ENCODE measurements around the gene DUSP1. TPM values are rescaled to one million over a fixed set of nuclear protein-coding genes. Genes with fewer than 3 reads are reported as not detected.
A peak's percentile ranks its signal among the peaks of the same experiment; 100 is the strongest.

The DUSP1 gene
- total RNA-seq, 3 donors from 2014 or later: 752 to 1,562 (median 1,015) TPM

GRCh38 chr5:172802112-172802511 is 31.1 kb upstream of the DUSP1 start:
- H3K4me1 ChIP-seq: no peaks in the 10 kb centered on the region
- TF ChIP-seq CTCF (IDR thresholded peaks at IDR 0.05) (no peak), POLR2AphosphoS5 (IDR thresholded peaks at IDR 0.05) (no peak), POLR2A (IDR thresholded peaks at IDR 0.05) (no peak)
- H3K27ac ChIP-seq: no peak overlapping the region
- no peaks in the 10 kb centered on the region for H3K9me3 ChIP-seq
- DNase-seq (ENCODE audit: low spot score in 2 of 2): no peak
- no peak overlapping the region for H3K4me3 ChIP-seq
- H3K27me3 ChIP-seq: no peaks in the 10 kb centered on the region
- intact Hi-C loops (cut with DNase I; ENCODE audit: low total_unique reads): loop anchor here (5.0 kb wide), 1 partner anchor 320 kb away; no protein-coding TSS in a partner anchor
- no peaks in the 10 kb centered on the region for H3K36me3 ChIP-seq

- intact Hi-C loops (cut with DNase I; ENCODE audit: low total_unique reads): loop anchor here (5.0 kb wide), 1 partner anchor 319 kb away; no protein-coding TSS in a partner anchor
- Histone ChIP-seq H3K4me3 (no peak overlapping the region), H3K9me3 (no peaks in the 10 kb centered on the region), H3K4me1 (no peaks in the 10 kb centered on the region), H3K36me3 (no peaks in the 10 kb centered on the region), H3K27me3 (no peaks in the 10 kb centered on the region), H3K27ac (peak overlapping the region in 1 of 2 donors; percentile 43)
- TF ChIP-seq POLR2A (IDR thresholded peaks at IDR 0.05) (no peak), POLR2AphosphoS5 (IDR thresholded peaks at IDR 0.05) (peak in 1 of 3 donors; percentile 49)
- no peak for DNase-seq (ENCODE audit: low spot score in 2 of 2)
These were observed 30.2 kb upstream of the DUSP1 start for GRCh38 chr5:172801179-172801671.

DNA sequence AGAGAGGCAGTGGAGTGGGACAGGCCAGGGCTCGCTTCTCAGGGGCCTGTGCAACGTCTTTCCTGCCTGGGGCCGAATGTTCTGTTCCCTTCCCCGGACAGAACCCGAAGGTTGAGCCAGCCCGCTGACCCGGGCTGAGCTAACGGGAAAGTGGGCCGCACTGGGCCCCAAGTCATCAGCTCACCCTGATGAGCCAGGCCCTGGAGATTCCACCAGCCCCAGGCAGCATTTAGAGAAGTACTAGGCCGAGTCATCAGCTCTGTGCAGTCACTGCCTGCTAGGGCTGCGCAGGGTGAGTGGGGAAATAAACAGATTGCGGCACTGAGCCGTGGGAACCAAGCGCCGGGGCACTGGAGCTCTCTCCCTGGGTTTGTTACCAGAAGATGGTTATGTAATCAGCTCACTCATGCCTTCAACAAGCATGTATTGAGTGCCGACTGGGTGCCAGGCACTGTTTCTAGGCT is 29.1 kb upstream of the DUSP1 start:
- intact Hi-C loops (cut with DNase I; ENCODE audit: low total_unique reads): loop anchor here (5.0 kb wide), 1 partner anchor 318 kb away; no protein-coding TSS in a partner anchor
- DNase-seq (ENCODE audit: low spot score in 2 of 2): no peak
- H3K27ac ChIP-seq: peak overlapping the region in 1 of 2 donors; percentile 60
- no peak overlapping the region for H3K4me3 ChIP-seq
- H3K9me3 ChIP-seq: no peaks in the 10 kb centered on the region
- TF ChIP-seq POLR2AphosphoS5 (IDR thresholded peaks at IDR 0.05) (no peak), CTCF (IDR thresholded peaks at IDR 0.05) (no peak), POLR2A (IDR thresholded peaks at IDR 0.05) (no peak)
- H3K36me3 ChIP-seq: no peaks in the 10 kb centered on the region
- H3K4me1 ChIP-seq: no peaks in the 10 kb centered on the region
- no peaks in the 10 kb centered on the region for H3K27me3 ChIP-seq

- no peaks in the 10 kb centered on the region for H3K36me3 ChIP-seq
- H3K9me3 ChIP-seq: no peaks in the 10 kb centered on the region
- no peaks in the 10 kb centered on the region for H3K4me1 ChIP-seq
- DNase-seq (ENCODE audit: low spot score in 2 of 2): no peak
- H3K4me3 ChIP-seq: no peak overlapping the region
- H3K27ac ChIP-seq: peak overlapping the region in 1 of 2 donors; percentile 60
- intact Hi-C loops (cut with DNase I; ENCODE audit: low total_unique reads): no loop called here
- no peak for TF ChIP-seq POLR2AphosphoS5 (IDR thresholded peaks at IDR 0.05)
- H3K27me3 ChIP-seq: no peaks in the 10 kb centered on the region
These were observed 28.4 kb upstream of the DUSP1 start for GRCh38 chr5:172799416-172799815.

DNA sequence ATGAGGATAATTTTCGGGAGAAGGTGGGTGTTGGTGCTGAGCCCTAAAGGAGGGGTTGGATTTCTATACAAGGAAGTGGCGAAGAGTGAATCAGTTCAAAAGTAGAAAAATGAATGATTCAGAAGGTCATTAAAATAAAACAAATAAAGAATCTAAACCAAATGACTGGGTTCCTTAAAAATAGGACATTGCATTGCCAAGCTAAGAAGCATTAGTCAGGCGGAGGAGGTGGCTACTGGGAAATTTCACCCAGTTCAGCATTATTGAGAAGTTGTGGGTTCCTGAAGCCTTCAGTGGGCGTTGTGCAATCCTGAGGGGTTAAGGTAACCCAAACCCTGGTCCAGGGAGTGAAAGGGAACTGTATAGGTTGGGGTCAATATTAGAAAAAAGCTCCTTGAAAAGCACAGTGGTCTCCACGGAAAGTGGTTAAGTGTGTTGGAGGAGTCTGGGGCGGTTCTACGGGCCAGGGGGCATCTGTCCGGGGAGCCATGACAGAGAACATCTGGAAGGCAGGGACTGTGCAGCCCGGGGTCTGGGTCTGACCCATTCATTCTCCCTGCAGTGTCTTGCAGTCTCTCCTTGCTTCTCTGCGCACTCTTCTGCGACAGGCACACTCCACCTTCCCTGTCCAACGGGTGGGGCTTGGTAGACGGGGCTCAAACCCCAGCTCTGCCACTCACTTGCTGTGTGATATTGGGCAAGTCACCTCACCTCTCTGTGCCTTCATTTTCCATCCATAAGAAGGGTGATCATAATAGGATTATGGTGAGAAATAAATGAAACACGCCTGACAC is 27.6 kb upstream of the DUSP1 start:
- intact Hi-C loops (cut with DNase I; ENCODE audit: low total_unique reads): no loop called here
- Histone ChIP-seq H3K4me3 (no peak overlapping the region), H3K9me3 (no peaks in the 10 kb centered on the region), H3K4me1 (no peaks in the 10 kb centered on the region), H3K27me3 (no peaks in the 10 kb centered on the region), H3K36me3 (no peaks in the 10 kb centered on the region), H3K27ac (peak overlapping the region; percentile 2 to 87)
- no peak for TF ChIP-seq POLR2A (IDR thresholded peaks at IDR 0.05)
- no peak for TF ChIP-seq CTCF (IDR thresholded peaks at IDR 0.05)
- peak; percentile 18 to 41 (median 34) for TF ChIP-seq POLR2AphosphoS5 (IDR thresholded peaks at IDR 0.05)
- no peak for DNase-seq (ENCODE audit: low spot score in 2 of 2)

GRCh38 chr5:172797771-172798191 is 26.8 kb upstream of the DUSP1 start:
- no peaks in the 10 kb centered on the region for H3K36me3 ChIP-seq
- no peaks in the 10 kb centered on the region for H3K9me3 ChIP-seq
- no peaks in the 10 kb centered on the region for H3K4me1 ChIP-seq
- peak overlapping the region; percentile 2 to 87 for H3K27ac ChIP-seq
- no peak for DNase-seq (ENCODE audit: low spot score in 2 of 2)
- intact Hi-C loops (cut with DNase I; ENCODE audit: low total_unique reads): no loop called here
- H3K27me3 ChIP-seq: no peaks in the 10 kb centered on the region
- H3K4me3 ChIP-seq: no peak overlapping the region
- no peak for TF ChIP-seq POLR2A (IDR thresholded peaks at IDR 0.05)
- no peak for TF ChIP-seq CTCF (IDR thresholded peaks at IDR 0.05)
- TF ChIP-seq POLR2AphosphoS5 (IDR thresholded peaks at IDR 0.05): no peak
